Thyroid gland (tissue), 4 donors: ENCODE measurements around the gene GAS5.

ENCODE experiments used
- CTCF ChIP-seq, 6 experiments: fragments of 200-600 bp in 3 of 6; fragments of 450-650 bp in 3 of 6; sonication (generic) in 3 of 6; IDR thresholded peaks; one replicate each; pipeline ENCODE4 v1.5.1; 2016 to 2019; ENCODE audit warnings: antibody characterized with exemption in 6 of 6, mild to moderate bottlenecking in 2 of 6, inconsistent platforms in 1 of 6, moderate library complexity in 1 of 6
- POLR2A ChIP-seq, 2 donors: fragments of 450-650 bp; IDR thresholded peaks; one replicate each; pipeline ENCODE4 v1.6.1; 2017; ENCODE audit warnings: antibody characterized with exemption in 2 of 2, mild to moderate bottlenecking in 2 of 2, moderate library complexity in 1 of 2

- no peak for TF ChIP-seq CTCF (IDR thresholded peaks at IDR 0.05)
- TF ChIP-seq POLR2A (IDR thresholded peaks at IDR 0.05) = no peak
These were observed 47.8 kb upstream of the GAS5 start for GRCh38 chr1:173915596-173915995.
